SH-SY5Y (cell line): ENCODE data around the gene TRIP6.

Source experiments
- GATA2 ChIP-seq: IDR thresholded peaks from 2 replicates; pipeline ENCODE4 v1.6.1; 2011; ENCODE audit warnings: mild to moderate bottlenecking, low read depth, low read length
- GATA3 ChIP-seq: IDR thresholded peaks from 2 replicates; pipeline ENCODE4 v1.6.1; 2011; ENCODE audit warnings: low read depth, mild to moderate bottlenecking, low read length, moderate library complexity

- TF ChIP-seq GATA2 (no peak), GATA3 (no peak)
Measured at GRCh38 chr7:100895701-100895955, 28.4 kb downstream of the TRIP6 start, which contains the start of gene ACHE.
